Fibroblast of villous mesenchyme (primary cell): Measurements from ENCODE around the gene TTC39B. TPM values are rescaled to one million over a fixed set of nuclear protein-coding genes. Genes with fewer than 3 reads are reported as not detected.

Source experiments
- DNase-seq: peaks from one replicate; pipeline ENCODE4 v3.0.0-alpha.2; 2010; ENCODE audit warnings: low read depth
- H3K4me3 ChIP-seq: 2 replicates; pipeline ENCODE4 v1.5.1; 2011; ENCODE audit warnings: low read depth, mild to moderate bottlenecking, low read length
- total RNA-seq: library from RNA; depleted of rRNA; stranded (reverse); fragments of >200 nt; gene quantifications from 2 replicates; pipeline ENCODE4 v1.2.3, GENCODE V29; 2012
- TF ChIP-seq, protein P1 (sequence below): IDR thresholded peaks from 2 replicates; pipeline ENCODE4 v1.5.1; 2012; ENCODE audit warnings: low read depth, mild to moderate bottlenecking, low read length; ENCODE audit not compliant: insufficient read depth

The TTC39B gene
- total RNA-seq: 13.5 and 16.0 TPM in 2 replicates

- TF ChIP-seq, protein P1, sequence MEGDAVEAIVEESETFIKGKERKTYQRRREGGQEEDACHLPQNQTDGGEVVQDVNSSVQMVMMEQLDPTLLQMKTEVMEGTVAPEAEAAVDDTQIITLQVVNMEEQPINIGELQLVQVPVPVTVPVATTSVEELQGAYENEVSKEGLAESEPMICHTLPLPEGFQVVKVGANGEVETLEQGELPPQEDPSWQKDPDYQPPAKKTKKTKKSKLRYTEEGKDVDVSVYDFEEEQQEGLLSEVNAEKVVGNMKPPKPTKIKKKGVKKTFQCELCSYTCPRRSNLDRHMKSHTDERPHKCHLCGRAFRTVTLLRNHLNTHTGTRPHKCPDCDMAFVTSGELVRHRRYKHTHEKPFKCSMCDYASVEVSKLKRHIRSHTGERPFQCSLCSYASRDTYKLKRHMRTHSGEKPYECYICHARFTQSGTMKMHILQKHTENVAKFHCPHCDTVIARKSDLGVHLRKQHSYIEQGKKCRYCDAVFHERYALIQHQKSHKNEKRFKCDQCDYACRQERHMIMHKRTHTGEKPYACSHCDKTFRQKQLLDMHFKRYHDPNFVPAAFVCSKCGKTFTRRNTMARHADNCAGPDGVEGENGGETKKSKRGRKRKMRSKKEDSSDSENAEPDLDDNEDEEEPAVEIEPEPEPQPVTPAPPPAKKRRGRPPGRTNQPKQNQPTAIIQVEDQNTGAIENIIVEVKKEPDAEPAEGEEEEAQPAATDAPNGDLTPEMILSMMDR: peak; percentile 14
- H3K4me3 ChIP-seq: peak within 1 kb of the TSS; percentile 89
- peak; percentile 90 for DNase-seq
Measured at GRCh38 chr9:15306757-15307522, at the start of gene TTC39B. Gene TTC39B (minus strand): TSS chr9:15307216. CDS start chr9:15307125, 91 bp downstream.

DNA sequence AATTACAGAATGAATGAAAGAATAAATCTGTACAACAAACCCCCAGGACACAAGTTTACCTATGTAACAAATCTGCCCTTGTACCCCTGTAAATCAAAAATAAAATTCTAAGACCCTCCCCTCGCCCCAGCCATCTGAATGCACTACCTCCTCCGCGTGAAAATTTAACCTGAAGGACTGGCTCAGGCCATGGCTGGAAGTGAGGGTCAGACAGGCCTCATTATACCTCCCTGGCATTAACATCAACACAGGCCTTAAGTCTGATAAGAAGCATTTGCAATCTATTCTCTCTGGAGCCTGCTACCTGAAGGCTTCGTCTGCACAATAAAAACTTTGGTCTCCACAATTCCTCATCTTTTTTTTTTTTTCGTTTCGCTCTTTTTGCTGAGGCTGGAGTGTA, 48.7 kb upstream of the TTC39B start:
- TF ChIP-seq, protein P1: no peak
- DNase-seq: no peak
- H3K4me3 ChIP-seq: no peak overlapping the region

DNA sequence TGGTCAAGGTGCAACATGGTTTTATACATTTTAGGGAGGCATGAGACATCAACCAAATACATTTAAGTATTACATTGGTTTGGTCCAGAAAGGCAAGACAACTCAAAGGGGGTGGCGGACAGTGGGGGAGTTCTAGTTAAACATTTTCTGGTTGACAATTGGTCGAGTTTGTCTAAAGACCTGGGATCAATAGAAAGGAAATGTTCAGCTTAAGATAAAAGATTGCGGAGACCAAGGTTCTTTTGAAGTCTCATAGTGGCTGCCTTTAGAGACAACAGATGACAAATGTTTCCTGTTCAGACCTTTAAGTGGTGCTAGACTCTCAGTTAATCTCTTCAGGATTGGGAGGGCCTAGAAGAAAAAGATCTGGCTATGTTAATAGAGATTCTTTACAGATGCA, 47.7 kb upstream of the TTC39B start:
- TF ChIP-seq, protein P1: peak; percentile 7
- DNase-seq: no peak
- H3K4me3 ChIP-seq: no peak overlapping the region

GRCh38 chr9:15353892-15354291, 46.9 kb upstream of the TTC39B start:
- TF ChIP-seq, protein P1: no peak
- no peak overlapping the region for H3K4me3 ChIP-seq
- no peak for DNase-seq

- no peak for DNase-seq
- TF ChIP-seq, protein P1: no peak
- no peak overlapping the region for H3K4me3 ChIP-seq
Measured at GRCh38 chr9:15352306-15352705, 45.3 kb upstream of the TTC39B start.

- H3K4me3 ChIP-seq: no peak overlapping the region
- TF ChIP-seq, protein P1: no peak
- no peak for DNase-seq
Measured at GRCh38 chr9:15349892-15350761, 43.1 kb upstream of the TTC39B start.
